ENCODE measurements around the gene PHACTR2.
"Not testable (repeated sequence)": the region's sequence is repeated elsewhere in the genome, so short reads cannot be mapped to it uniquely, and the experiment has no call there.

PHACTR2 gene

DNA sequence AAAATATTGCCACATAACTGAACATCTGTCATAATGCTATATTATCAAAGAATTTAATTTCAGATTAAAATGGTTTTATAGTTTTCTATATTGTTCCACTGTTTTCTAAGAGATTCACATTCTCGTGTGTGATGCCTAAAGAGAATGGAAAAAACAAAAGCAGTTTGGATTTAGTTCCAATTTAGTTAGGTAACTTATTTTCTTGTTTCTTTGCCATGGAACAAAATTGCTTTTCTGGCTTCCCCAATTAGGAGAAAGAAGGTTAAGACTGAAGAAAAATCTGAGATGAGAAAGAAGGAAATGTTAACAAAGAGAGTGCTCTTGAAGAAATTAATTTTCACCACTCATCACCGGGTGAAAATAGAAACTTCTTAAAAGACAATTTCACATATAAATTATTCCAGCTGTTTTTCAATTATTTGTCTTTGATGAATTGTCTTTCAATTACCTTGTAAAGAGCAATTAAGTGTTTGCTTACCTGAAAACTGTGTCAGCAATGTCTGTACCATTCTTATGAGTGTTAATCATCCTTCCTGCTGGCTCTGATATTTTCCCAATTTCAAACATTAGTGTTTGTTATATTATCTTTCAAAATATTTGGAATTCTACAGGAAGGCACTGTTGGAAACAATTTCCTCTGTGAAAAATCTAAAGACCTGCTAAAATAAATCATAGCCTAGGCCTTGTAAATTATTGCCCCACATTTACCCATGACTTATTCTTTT lies 19.5 kb downstream of the PHACTR2 start:
- DNase-seq (ENCODE audit: low read depth in 1 of 2, low spot score in 1 of 2) = no peak

DNA sequence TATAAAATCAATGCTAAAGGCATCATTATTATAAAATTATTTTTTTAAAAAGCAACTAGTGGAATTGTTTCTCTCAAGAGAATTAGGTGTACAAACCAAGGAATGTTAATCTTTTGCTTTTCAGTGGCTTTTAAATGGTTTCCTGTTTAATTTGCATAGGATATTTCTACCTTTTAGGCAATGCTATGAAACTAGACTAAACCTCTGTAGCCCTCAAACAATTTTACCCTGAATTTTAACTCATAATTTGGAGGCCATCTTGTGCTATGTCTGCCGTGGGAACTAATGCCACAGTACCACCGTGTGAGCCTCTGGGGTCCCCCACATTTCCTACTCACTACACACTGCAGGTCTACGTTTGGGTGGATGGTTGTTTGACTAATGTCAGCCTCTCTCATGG lies 20.6 kb downstream of the PHACTR2 start:
- DNase-seq (ENCODE audit: low read depth in 1 of 2, low spot score in 1 of 2) = no peak

DNA sequence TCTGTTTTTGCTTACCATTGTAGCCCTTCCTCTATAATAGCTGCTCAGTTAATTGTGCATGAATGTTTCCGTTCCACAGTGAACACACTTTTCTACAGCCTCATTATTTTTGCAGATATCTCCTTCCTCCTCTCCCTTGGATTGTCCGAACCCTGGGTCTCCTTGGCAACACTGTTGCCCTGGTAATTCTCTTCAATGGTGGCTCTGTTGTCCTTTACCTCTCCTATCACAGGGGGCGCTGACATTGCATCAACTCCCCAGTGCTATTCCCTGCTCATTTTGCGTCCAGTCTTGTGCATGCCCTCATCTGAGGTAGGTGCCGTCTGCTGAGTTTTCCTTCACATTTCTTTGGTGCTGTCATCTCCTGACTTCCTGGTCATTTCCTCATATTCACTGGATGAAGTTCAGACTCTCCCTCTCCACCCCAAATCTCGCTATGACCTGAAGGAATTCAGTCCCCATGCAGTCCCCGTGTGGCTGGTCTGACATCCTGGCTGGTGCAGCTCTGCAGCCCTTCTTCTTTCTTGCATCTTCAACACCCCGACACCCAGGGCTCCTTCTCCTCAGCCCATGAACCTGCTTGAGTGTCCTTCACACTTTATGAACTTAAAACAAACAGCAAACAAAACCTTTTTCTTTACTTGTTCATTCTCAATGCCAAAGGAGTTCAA lies 21.1 kb downstream of the PHACTR2 start:
- no peak for DNase-seq (ENCODE audit: low read depth in 1 of 2, low spot score in 1 of 2)

DNA sequence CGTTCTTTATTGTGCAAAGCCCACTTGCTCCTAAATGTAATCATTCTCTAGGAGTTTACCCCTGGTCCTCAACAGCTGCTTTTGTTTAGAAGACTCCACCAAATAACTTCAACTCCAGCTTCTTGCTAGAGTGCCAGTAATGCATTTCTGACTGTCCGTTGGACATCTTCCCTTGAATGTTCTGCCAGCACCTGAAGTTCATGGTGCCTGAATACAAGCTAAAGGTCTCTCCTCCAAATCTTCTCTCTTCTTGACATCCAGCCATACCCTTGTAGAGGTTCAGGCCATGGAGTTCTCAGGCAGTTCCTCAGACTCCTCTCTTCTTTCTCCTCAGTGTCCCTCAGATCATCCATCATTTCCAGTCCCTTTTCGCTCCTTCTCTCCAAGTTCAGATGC lies 21.7 kb downstream of the PHACTR2 start:
- DNase-seq (ENCODE audit: low read depth in 1 of 2, low spot score in 1 of 2) = no peak

DNA sequence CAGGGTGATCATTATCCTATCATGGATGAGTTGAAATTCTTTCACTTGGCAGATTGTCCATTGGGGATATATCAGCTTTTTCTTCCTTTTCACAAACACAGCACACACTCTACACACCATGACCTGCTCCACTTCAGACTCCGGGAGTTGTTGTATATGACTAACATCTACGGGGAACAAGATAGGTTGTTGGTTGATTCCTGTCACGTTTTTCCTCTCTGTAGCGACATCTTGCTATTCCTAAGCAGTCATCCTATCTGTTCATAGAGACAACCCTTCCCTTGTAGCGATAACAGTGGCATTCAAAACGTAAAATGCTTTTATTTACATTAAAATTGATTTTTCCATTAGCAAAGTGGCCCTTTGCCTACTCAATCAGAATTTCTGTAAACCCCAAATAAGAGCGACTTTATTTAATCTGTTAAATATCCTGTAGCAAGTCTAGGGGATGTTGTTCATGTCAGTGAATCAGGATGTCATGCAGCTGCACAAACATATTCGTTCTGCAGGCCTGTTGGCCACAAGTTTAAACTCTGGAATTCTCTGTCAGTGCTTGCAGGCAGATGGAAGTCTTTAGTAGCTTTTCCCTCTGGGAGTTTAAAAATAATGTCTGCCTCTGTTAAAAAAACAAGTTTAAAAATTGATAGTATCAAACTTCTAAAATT lies 23.1 kb downstream of the PHACTR2 start:
- DNase-seq (ENCODE audit: low read depth in 1 of 2, low spot score in 1 of 2) = no peak

DNA sequence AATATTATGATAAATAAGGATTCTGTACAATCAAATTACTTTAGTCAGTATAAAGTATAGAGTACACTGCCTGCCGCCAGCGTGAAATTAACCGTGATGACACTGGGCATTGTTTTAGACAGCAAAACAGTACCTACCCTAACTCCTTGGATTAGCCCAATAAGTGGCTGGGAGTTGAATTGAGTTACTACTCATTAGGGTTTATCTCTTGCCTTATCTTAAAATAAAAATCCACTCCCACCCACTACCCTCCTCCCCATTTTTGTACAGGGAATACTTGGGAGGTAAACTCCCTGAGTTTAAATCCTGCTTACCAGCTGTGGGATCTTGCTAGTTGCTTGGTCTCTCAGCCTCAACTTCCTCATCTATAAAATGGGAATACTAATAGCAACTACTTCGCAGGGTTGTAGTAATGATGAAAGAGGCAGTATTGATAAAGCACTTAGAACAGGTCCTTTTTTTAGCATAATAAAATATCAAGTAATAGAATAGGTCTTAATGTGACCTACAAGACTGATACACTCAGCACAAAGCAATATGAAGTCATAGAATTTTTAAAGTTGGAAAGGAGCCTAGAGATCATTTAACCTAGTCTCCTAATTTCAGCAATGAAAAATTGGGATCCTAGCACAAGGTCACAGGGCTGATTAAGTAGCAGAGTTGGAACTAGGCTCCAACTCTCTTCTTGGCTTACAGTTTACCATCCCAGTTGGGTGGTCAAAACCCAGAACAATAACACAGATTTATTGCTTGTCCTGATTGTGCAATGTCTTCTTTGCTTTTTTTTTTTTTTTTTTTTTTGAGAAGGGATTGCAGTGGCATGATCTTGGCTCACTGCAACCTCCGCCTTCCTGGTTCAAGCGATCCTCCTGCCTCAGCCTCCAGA lies 23.8 kb downstream of the PHACTR2 start:
- DNase-seq (ENCODE audit: low read depth in 1 of 2, low spot score in 1 of 2) = no peak

DNA sequence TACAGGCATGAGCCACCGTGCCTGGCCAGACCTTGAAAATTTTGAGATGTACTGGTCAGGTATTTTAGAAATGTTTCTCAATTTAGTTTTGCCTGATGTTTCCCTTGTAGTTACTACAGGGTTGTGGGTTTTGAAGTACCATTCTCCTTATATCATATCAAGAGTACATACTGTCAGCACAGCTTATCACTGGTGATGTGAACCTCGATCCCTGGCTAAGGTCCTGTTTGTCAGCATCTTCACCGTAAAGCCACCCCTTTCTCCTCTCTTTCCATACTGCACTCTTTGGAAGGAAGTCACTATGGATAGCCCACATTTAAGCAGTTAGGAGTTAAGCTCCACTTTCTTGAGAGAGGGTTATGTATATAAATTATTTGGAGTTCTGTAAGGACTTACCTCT lies 27.8 kb downstream of the PHACTR2 start:
- DNase-seq (ENCODE audit: low read depth in 1 of 2, low spot score in 1 of 2) = no peak

DNA sequence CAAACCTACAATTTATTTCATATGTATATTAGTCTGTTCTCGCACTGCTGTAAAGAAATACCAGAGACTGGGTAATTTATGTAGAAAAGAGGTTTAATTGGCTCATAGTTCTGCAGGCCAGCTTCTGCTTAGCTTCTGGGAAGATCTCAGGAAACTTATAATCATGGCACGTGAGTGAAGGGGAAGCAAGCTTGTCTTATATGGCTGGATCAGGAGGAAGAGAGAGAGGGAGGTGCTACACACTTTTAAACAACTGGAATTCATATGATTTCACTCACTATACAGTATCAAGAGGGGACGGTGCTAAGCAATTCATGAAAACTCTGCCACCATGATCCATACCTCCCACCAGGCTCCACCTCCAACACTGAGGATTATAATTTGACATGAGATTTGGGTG lies 29.9 kb downstream of the PHACTR2 start:
- DNase-seq (ENCODE audit: low read depth in 1 of 2, low spot score in 1 of 2) = no peak

DNA sequence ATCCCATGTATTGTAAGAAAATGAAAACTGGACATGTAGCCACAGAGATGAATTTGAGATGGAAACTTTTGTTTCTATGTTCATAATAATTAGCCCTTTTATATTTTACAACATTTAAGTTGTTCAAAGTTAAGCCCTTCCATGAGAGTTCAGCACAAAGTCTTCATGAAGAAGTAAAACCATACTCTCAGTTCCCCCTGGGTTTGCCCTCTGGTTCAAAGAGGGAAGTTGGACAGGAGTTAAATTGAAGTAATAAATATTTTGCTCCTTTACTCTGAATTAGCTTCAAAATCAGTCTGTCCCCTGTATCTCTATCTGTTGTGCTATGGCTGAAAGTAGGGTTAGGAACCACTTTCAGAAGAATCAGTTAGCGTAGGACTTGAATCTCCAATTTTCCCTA lies 31.1 kb downstream of the PHACTR2 start:
- no peak for DNase-seq (ENCODE audit: low read depth in 1 of 2, low spot score in 1 of 2)

DNA sequence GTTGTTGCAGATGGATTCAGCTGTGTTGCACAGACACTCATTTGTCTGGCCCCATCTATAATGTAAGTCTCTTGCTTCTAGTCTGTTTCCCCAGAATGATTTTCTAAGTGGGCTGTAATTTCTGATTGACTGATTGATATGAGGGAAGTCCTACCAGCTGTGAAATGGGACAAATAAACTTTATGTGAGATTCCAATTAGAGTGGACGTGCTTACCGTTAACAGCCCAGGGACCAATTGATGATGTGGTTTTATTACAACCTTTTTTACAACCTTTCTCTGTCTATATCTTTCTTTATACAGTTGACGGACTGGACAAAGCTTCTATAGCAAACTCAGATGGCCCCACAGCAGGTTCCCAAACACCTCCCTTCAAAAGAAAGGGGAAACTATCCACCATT lies 33.9 kb downstream of the PHACTR2 start:
- no peak for DNase-seq (ENCODE audit: low read depth in 1 of 2, low spot score in 1 of 2)

DNA sequence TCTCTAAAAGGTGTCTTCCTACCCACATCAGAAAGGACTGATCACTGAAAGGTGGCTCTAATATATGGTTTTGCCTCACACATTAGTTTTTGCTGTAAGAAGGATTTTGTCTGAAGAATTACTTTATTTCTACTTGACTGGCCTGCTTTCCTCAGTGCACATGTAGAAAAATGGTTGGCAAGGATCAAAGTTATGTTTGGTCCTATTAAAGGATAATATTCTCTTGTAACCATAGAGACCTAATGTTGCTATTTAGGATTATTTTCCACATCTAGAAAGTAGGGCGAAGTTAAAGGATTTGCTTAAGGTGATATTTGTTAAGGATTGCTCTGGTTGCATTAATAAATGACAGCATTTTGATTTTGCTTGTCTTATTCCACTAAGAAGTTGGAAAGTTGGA lies 40.7 kb downstream of the PHACTR2 start:
- no peak for DNase-seq (ENCODE audit: low read depth in 1 of 2, low spot score in 1 of 2)

DNA sequence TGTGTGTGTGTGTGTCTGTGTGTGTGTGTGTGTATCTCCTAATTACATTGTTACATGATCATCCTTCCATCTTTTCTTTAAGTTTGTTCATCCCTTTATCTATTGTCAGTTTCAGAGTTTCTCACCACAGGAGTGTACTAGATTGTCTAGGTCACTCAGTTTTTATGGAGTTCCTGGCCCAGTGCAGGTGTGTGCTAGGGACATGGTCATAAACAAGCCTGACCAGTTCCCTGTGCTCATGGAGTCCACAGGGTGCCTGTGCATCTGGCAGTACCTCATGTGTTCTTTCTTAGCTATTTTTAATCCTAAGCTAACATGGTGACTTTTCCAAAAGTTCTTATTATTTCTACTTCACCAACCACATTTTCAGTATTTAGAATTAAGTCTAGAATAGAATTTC lies 43.9 kb downstream of the PHACTR2 start:
- no peak for DNase-seq (ENCODE audit: low read depth in 1 of 2, low spot score in 1 of 2)

DNA sequence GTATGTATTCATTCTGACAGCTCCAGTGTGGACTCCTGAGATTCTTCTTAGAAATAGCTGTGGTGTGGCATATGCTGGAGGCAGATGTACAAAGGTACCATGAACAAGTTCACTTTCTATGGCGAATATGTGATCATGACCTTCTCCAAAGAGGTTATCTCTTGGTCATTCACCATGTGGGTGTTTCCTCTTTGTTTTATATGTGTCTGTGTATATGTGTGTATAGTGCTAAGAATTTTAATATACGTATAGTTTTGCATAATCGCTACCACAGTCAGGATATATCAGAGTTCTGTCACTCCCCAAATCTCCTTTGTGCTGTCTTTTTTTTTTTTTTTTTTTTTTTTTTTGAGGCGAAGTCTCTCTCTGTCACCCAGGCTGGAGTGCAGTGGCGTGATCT lies 47.1 kb downstream of the PHACTR2 start:
- DNase-seq (ENCODE audit: low read depth in 1 of 2, low spot score in 1 of 2) = no peak

DNA sequence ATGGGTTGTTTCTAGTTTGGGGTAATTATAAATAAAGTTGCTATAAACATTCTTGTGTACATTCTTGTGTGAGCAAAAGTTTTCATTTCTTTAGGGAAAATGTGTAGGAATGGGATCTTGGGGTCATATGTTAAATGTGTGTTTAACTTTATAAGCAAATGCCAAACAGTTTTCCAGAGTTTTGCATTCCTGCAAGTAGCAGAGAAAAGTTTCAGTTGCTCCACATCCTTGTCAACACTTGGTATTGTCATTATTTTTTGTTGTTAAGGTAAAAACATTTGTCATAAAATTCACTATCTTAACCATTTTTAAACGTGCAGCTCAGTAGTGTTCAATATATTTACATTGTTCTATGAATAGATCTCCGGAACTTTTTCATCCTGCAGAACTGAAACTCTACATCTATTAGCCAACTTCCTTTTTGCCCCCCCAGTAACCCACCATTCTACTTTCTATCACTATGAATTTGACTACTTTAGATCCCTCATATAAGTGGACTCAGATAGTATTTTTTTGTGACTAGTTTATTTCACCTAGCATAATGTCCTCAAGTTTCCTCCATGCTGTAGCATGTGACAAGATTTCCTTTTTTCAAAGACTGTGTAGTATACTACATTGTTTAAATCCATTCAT lies 48.4 kb downstream of the PHACTR2 start:
- DNase-seq (ENCODE audit: low read depth in 1 of 2, low spot score in 1 of 2) = no peak

DNA sequence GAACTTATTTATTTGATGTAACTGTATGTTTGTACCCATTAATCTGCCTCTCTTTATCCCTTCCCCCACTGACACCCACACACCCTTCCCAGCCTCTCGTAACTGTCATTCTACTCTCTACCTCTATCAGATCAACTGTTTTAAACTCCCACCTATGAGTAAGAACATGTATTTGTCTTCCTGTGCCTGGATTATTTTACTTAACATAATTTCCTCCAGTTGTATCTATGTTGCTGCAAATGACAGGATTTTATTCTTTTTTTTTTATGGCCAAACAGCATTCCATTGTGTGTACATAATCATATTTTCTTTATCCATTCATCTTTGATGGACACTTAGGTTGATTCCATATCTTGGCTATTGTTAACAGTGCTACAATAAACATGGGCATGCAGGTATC lies 49.3 kb downstream of the PHACTR2 start:
- DNase-seq (ENCODE audit: low read depth in 1 of 2, low spot score in 1 of 2) = no peak

DNA sequence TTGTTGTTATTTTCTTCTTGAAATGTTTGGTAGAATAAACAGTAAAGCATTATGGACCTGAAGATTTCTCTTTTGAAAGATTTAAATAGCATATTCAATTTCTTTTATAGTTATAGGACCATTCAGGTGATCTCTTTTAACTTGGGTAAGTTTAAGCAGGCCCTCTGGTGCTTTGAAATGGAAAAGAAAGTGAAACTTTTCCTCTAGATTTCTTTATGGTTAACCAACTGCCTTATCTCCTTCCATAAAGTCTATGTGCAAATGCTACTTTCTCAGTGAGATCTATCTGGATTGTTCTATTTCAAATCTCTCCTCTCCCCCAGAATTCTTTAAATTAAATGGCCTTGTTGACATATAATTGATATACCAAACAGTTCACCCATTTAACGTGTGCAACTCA lies 54.0 kb downstream of the PHACTR2 start:
- DNase-seq (ENCODE audit: low read depth in 1 of 2, low spot score in 1 of 2) = no peak

DNA sequence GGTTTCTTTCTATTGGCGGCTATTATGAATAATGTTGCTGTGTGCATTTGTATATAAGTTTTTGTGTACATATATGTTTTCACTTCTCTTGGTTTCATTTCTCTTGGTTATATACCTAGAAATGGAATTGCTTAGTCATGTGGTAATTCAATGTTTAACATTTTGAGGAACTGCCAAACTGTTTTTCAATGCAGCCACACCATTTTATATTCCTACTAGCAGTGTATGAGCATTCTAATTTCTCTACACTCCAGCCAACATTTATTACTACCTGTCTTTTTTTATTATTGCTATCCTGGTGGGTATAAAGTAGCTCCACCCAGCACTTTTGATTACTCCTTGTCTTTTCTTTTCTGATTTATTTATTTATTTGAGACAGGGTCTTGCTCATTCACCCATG lies 54.8 kb downstream of the PHACTR2 start:
- no peak for DNase-seq (ENCODE audit: low read depth in 1 of 2, low spot score in 1 of 2)

DNA sequence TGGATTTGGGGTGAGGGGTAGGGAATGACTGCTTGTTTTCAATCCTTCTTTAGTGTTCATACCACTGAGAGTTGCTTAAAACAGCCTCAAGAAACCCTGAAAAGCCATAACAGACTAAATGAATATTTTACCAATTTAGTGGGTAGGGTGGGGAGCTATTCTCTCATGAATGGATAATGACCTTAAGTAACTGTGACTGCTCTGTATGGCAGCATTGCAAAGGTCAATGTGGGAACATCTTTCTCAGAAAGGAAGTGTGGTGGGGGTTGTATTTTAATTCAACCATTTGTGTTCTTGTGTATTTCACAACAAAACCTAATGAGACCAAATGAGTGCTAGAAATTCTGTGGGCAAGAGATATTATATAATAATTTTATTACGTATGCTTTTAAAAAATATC lies 55.7 kb downstream of the PHACTR2 start:
- DNase-seq (ENCODE audit: low read depth in 1 of 2, low spot score in 1 of 2) = no peak

DNA sequence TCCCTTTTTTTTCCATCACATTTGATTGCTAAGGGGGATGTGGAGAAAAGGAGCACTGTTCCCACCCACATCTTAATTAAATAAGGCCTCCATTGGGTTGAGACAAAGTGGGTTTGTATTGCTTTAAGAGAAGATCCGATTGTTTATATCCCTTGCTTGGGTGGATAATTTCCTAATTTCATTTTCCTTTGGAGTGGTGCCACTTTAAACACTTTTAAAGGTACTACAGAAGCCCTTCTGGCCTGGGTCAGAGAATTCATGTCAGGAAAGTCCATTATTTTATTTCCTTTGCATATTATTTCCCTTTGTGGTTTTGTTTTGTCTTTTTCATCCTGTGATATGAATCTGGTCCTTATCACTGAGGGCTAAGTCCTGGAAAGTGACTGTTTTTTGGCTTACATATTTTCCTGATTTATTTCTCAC lies 56.9 kb downstream of the PHACTR2 start:
- no peak for DNase-seq (ENCODE audit: low read depth in 1 of 2, low spot score in 1 of 2)

DNA sequence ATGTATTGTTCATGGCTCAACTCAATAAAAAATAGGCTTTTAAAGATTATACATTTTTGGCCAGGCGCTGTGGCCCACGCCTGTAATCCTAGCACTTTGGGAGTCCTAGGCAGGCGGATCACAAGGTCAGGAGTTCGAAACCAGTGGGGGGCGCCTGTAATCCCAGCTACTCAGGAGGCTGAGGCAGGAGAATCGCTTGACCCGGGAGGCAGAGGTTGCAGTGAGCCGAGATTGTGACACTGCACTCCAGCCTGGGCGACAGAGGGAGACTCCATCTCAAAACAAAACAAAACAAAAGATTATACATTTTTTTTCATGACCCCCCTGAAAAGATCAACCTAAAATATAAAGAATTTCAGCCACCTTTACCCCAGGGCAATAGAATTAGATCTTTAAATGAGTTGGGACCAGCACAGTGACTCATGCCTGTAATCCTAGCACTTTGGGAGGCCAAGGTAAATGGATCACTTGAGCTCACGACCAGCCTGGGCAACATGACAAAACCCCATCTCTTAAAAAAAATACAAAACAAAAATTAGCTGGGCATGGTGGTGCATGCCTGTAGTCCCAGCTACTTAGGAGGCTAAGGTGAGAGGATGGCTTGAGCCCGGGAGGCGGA lies 60.4 kb downstream of the PHACTR2 start:
- DNase-seq (ENCODE audit: low read depth in 1 of 2, low spot score in 1 of 2) = not testable (repeated sequence)
